D341Med (cell line): Measurements from ENCODE around the gene NKX2-8.
"Not testable (repeated sequence)": the region's sequence is repeated elsewhere in the genome, so short reads cannot be mapped to it uniquely, and the experiment has no call there.

Experiments used
- DNase-seq: peaks from one replicate; pipeline ENCODE4 v3.0.0; 2012; ENCODE audit warnings: low spot score

NKX2-8 gene

GRCh38 chr14:36580141-36580855 is 2.1 kb downstream of the NKX2-8 start:
- DNase-seq: no peak

- no peak for DNase-seq
These were observed 2.8 kb downstream of the NKX2-8 start for GRCh38 chr14:36579573-36580140.

- no peak for DNase-seq
These were observed 3.3 kb downstream of the NKX2-8 start for GRCh38 chr14:36579001-36579555.

GRCh38 chr14:36570065-36570464 is 12.3 kb downstream of the NKX2-8 start:
- no peak for DNase-seq

- DNase-seq: peak; percentile 70
These were observed 25.5 kb downstream of the NKX2-8 start for GRCh38 chr14:36556811-36557433.

- no peak for DNase-seq
These were observed 26.2 kb downstream of the NKX2-8 start for GRCh38 chr14:36555998-36556743.

GRCh38 chr14:36553656-36554260 is 28.7 kb downstream of the NKX2-8 start:
- peak; percentile 62 for DNase-seq

GRCh38 chr14:36550899-36551298 is 31.5 kb downstream of the NKX2-8 start:
- DNase-seq: no peak

- not testable (repeated sequence) for DNase-seq
These were observed 38.1 kb downstream of the NKX2-8 start for GRCh38 chr14:36544280-36544679.

GRCh38 chr14:36538051-36538450 is 44.4 kb downstream of the NKX2-8 start:
- DNase-seq: no peak
